Hippocampal formation (tissue), 2 donors: ENCODE results near the gene GTF2H4.
"Not testable (repeated sequence)": the region's sequence is repeated elsewhere in the genome, so short reads cannot be mapped to it uniquely, and the experiment has no call there.

Source experiments
- DNase-seq, 2 donors: peaks; one replicate each; lab custom pipeline; 2025; lab: John Stamatoyannopoulos, UW

The GTF2H4 gene

DNA sequence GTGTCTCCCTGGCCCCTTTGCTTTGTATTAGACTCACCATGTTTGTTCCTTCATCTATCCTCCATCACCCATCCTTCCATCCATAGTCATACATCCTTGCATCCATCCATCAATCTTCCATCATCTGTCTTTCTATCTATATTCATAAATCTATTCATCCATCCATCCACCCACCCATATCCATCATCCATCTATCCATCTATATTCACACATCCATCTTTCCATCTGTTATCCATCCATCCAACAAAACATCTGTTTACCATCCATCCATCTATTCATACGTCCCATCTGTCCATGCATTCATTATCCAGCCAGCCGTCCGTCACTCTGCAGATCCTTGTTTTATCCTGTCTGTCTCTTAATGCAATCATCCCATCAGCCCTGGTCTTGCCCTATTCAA lies 13.1 kb upstream of the GTF2H4 start:
- DNase-seq = no peak

GRCh38 chr6:30895343-30895742 lies 12.7 kb upstream of the GTF2H4 start:
- DNase-seq = no peak

DNA sequence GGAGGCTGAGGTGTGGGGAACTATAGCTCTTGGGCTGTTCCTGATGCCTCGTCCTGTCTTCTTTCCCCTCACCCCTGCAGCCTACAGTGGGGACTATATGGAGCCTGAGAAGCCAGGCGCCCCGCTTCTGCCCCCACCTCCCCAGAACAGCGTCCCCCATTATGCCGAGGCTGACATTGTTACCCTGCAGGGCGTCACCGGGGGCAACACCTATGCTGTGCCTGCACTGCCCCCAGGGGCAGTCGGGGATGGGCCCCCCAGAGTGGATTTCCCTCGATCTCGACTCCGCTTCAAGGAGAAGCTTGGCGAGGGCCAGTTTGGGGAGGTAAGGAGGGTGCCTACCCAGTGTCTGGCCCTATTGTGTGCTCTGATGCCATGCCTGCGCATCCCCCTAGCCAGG lies 11.5 kb upstream of the GTF2H4 start:
- no peak for DNase-seq

DNA sequence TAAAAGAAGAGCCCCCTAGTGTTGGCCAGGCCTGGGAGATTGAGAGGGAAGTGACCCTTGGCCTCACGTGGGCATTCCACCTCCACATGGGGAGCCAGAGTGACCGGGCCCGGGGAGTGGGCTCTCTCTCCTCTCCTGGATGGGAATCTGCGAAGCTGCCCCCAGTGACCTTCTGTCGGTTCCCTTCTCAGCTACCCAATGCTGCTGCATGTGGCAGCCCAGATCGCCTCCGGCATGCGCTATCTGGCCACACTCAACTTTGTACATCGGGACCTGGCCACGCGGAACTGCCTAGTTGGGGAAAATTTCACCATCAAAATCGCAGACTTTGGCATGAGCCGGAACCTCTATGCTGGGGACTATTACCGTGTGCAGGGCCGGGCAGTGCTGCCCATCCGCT lies 10.1 kb upstream of the GTF2H4 start:
- no peak for DNase-seq

- no peak for DNase-seq
These were observed 9.2 kb upstream of the GTF2H4 start for GRCh38 chr6:30898750-30899360.

GRCh38 chr6:30900863-30901417 lies 7.1 kb upstream of the GTF2H4 start:
- no peak for DNase-seq

- no peak for DNase-seq
These were observed 6.6 kb upstream of the GTF2H4 start for GRCh38 chr6:30901436-30901835.

GRCh38 chr6:30902196-30902595 lies 5.8 kb upstream of the GTF2H4 start:
- DNase-seq = not testable (repeated sequence)

DNA sequence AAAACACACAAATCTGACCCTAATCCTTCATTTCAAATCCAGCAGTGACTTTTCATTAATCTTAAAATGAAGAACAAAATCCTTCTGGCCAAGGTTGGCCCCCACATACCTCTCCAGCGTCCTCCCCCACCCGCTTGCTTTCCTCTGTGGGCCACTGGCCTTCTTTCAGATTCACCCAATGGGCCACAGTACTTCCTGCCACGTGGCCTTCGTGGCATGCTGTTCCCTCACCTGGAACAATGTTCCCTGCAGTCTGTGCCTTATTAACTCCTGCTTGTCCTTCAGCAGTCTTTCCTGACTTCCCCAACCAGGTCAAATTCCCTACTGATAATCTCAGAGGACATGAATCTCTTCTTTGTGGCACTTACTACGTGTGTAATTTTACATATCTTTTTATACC lies 5.3 kb upstream of the GTF2H4 start:
- DNase-seq = no peak

DNA sequence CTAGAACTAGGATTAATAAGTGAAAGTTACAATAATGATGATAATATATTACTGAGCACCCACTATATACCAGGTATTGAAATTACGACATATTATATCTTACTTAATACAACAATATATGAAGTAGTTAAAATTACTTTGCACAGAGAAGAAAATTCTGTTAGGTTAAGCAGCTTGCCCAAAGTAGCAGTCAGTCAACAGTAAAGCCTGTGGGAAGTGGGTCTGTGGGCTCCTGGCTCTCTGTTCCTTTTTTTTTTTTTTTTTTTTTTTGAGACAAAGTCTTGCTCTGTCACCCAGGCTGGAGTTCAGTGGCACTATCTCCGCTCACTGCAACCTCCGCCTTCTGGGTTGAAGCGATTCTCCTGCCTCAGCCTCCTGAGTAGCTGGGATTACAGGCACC lies 4.8 kb upstream of the GTF2H4 start:
- no peak for DNase-seq

DNA sequence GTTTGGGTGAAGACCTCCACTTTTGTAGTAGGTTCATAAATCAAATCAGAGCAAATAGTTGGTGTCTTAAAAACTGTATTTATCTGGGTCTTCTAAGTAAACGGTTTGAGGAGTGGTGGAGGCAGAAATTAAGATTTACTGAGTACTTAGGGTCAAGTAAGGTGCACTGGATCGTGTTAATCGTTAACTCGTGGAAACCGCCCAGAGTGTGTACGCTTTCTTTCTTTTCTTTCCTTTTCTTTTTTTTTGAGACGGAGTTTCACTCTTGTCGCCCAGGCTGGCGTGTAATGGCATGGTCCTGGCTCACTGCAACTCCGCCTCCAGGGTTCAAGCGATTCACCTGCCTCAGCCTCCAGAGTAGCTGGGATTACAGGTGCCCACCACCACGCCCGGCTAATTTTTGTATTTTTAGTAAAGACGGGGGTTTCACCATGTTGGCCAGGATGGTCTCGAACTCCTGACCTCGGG lies 683 bp upstream of the GTF2H4 start:
- not testable (repeated sequence) for DNase-seq

DNA sequence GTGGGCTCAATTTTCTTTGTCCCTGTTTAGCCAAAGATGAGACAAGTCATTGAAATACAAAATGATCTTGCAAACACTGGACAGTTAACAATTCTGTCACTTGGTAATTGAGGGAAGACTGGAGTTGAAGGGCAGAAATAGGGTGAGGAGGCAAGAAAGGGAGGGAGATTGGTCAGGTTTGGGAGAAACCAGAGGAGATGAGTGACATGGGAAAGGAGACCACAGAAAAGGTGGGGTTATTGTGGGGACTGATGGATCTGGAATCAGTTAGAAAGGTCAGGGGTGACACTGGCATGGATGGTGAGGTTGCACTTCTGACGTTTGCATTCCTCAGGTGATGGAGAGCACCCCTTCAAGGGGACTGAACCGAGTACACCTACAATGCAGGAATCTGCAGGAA lies 693 bp downstream of the GTF2H4 start:
- no peak for DNase-seq

- DNase-seq = not testable (repeated sequence)
These were observed 2.5 kb downstream of the GTF2H4 start for GRCh38 chr6:30910473-30910872.

- DNase-seq = no peak
These were observed 4.9 kb downstream of the GTF2H4 start for GRCh38 chr6:30912746-30913520.

DNA sequence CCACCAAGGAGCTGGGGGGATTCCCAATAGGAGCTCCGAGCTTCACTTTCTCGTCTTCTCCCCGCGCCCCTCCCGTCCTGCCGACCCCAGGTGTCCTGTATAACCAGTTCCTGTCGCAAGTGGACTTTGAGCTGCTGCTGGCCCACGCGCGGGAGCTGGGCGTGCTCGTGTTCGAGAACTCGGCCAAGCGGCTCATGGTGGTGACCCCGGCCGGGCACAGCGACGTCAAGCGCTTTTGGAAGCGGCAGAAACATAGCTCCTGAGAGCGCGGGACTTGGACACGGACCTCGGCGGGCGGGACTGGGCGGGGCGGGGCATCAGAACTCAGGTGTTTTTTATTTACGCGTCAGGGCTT lies 5.7 kb downstream of the GTF2H4 start:
- no peak for DNase-seq

DNA sequence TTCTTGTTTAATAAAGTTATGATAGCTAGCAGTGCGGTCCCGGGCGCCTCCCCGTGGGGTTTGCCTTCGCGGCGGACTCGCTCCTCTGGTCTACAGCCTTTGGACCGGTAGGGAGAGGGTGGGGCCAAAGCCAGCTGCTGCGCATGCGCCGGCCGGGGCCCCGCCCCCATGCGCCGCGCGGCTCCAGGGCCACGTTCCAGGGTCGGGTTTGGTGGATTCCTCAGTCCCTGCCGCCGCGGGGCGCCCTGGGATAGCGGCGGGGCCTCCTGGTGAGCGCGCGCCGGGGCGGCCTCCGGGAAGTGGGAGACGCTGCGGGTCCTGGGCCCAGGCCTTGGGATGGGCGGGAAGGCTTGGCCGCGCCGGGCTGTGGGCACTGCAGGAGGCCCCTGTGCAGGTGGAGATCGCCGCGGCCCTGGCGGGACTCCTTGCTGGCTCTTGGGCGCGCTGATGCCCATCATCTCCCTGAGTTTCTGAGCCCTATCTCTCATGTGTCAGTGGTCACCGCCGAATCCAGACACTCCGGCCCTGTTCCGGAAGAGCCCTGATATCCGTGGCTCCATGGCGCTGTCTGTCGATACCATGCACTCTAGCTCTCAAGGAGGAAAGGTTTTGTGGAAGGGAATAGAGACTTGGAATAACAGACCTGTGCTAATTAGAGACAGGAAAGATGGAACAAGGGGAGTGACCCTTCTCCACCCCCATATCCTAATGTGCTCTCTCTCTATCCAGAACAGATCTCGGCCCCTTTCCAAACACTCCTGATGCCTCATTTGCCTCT lies 6.3 kb downstream of the GTF2H4 start, which contains the start of gene VARS2:
VARS2 (plus strand) TSS at position 163 of the 778 bp plus-strand sequence; CDS start at position 762, 599 bp downstream.
- DNase-seq = peak; percentile 92 to 94

DNA sequence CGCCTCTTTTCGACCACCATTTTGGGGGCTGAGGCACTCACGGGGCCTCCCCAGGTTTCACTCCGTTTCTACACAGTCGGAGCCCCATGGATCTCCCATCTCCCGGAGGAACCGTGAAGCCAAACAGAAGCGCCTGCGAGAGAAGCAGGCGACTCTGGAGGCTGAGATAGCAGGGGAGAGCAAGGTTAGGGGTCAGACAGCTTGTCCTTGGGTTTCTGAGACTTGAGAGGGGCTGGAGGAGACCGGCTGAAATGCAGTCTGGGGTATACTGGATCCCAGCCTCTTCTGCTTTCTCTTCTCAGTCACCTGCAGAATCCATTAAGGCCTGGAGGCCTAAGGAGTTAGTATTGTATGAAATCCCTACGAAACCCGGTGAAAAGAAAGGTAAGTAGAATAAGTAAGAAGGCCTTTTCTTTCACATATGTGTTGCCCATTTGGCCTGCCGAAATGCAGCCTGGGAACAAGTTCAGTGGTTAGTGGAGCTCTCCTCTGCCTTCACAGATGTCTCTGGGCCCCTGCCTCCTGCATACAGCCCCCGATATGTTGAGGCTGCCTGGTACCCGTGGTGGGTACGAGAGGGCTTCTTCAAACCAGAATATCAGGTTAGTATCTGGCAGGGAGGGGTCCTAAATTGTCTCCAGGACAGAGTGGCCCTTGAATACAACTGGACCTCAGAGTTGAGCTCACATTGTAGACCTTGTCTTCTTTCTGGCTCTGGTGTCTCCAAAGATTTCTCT lies 7.0 kb downstream of the GTF2H4 start:
- no peak for DNase-seq

DNA sequence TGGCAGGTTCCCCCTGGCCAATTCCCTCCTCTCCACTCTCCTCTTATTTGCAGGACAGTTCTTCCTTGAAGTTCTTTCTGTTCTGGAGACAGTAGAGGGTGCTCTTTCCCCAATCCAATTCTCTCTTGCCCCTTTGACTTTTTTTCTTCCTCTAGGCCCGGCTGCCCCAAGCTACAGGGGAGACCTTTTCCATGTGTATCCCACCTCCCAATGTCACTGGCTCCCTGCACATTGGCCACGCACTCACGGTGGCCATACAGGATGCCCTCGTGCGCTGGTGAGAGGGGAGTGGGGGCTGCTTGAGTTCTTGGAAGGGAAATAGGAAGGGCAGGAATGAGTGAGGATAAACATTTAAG lies 7.6 kb downstream of the GTF2H4 start:
- DNase-seq = peak; percentile 38 to 88

DNA sequence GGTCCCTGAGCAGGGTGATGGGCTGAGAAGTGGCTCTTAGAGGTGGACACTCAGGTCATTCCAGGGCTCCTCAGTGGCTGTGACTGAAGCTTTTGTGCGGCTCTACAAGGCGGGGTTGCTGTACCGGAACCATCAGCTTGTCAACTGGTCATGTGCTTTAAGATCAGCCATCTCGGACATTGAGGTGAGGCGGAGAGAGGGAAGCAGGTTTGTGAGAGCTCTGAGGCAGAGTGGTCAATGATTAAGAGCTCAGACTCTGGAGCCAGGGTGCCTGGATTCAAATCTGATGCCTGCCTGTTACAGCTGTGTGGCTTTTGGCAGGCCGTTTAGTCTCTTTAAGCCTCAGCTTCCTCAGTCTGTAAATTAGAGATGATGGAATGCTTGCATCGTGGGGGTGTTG lies 9.0 kb downstream of the GTF2H4 start:
- DNase-seq = no peak

DNA sequence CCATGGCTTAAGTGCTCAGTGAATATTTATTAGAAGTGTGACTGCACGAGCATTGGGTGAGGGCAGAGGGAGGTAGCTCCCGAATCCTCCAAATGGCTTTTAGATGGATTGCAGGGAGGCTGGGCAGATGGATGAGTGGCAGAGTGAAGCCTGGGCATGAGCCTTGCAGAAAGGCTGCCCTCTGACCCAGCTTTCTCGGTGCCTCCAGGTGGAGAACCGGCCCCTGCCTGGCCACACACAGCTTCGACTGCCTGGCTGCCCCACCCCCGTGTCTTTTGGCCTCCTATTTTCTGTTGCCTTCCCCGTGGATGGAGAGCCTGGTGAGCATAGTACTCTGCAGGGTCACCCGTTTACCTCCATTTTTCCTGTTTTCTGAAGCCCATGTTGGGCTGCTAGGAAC lies 9.5 kb downstream of the GTF2H4 start:
- DNase-seq = no peak

GRCh38 chr6:30918670-30919069 lies 10.7 kb downstream of the GTF2H4 start:
- DNase-seq = no peak

DNA sequence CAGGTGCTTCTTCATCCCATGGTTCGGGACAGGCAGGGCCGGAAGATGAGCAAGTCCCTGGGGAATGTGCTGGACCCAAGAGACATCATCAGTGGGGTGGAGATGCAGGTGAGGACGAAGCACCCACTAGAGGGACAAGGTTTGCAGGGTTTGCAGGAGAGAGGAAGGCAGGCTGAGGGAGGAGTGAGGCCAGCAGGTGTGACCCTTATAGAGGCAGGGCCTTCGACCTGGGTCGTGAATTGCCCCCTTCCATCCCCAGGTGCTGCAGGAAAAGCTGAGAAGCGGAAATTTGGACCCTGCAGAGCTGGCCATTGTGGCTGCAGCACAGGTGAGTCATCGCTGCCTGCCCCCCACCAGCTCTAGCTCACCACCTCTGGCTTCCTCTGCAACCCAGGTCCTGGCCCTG lies 14.4 kb downstream of the GTF2H4 start:
- DNase-seq = no peak
